ENCODE results near the gene UBR4.

DNA sequence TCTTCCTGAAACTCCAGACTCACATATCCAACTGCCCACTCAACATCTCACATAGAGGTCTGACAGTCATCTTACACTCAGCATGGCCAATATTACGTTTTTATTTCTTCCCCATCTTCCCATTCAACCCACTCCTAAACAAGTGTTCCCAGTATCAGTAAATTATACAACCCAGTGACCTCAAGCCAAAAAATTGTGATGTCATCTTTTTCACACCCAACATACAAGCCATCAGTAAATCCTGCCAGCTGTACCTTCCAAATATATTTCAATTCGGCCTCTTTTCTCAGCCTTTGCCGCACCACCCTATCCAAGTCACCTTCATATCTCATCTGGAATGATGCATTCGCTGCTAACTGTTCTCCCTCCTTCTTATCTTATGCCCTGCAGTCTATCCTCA, 19.6 kb downstream of the UBR4 start:
- TF ChIP-seq, protein P1, sequence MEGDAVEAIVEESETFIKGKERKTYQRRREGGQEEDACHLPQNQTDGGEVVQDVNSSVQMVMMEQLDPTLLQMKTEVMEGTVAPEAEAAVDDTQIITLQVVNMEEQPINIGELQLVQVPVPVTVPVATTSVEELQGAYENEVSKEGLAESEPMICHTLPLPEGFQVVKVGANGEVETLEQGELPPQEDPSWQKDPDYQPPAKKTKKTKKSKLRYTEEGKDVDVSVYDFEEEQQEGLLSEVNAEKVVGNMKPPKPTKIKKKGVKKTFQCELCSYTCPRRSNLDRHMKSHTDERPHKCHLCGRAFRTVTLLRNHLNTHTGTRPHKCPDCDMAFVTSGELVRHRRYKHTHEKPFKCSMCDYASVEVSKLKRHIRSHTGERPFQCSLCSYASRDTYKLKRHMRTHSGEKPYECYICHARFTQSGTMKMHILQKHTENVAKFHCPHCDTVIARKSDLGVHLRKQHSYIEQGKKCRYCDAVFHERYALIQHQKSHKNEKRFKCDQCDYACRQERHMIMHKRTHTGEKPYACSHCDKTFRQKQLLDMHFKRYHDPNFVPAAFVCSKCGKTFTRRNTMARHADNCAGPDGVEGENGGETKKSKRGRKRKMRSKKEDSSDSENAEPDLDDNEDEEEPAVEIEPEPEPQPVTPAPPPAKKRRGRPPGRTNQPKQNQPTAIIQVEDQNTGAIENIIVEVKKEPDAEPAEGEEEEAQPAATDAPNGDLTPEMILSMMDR (IDR thresholded peaks at IDR 0.05; ENCODE audit: borderline replicate concordance, extremely low read depth, low read length, poor library complexity, severe bottlenecking), result no peak
- no peak for TF ChIP-seq EZH2 (IDR thresholded peaks at IDR 0.05; ENCODE audit: borderline replicate concordance, low read depth, low read length, severe bottlenecking)
